HG03439 (cell line): ENCODE data around the gene CFAP57.
"Not testable (repeated sequence)": the region's sequence is repeated elsewhere in the genome, so short reads cannot be mapped to it uniquely, and the experiment has no call there.

Experiments used
- ATAC-seq: cut with Tn5 transposase; IDR thresholded peaks from one replicate; pipeline ENCODE4 v1.9.1; 2021; ENCODE audit warnings: mild to moderate bottlenecking, moderate library complexity; ENCODE audit not compliant: unreplicated experiment

Gene CFAP57

GRCh38 chr1:43171312-43171875, 736 bp upstream of the CFAP57 start:
- peak; percentile 19 for ATAC-seq

GRCh38 chr1:43172527-43172972, 420 bp downstream of the CFAP57 start:
- peak; percentile 32 for ATAC-seq

GRCh38 chr1:43174873-43175272, 2.7 kb downstream of the CFAP57 start:
- ATAC-seq, result no peak

- ATAC-seq, result no peak
These were observed 5.6 kb downstream of the CFAP57 start for GRCh38 chr1:43177691-43178090.

- ATAC-seq, result no peak
These were observed 12.3 kb downstream of the CFAP57 start for GRCh38 chr1:43184388-43184787.

GRCh38 chr1:43184995-43185394, 12.9 kb downstream of the CFAP57 start:
- no peak for ATAC-seq

GRCh38 chr1:43188106-43188505, 16.0 kb downstream of the CFAP57 start:
- ATAC-seq, result no peak

GRCh38 chr1:43194509-43194908, 22.4 kb downstream of the CFAP57 start:
- no peak for ATAC-seq

GRCh38 chr1:43197343-43198127, 25.4 kb downstream of the CFAP57 start:
- ATAC-seq, result no peak

- ATAC-seq, result no peak
These were observed 27.1 kb downstream of the CFAP57 start for GRCh38 chr1:43199093-43199726.

- no peak for ATAC-seq
These were observed 31.7 kb downstream of the CFAP57 start for GRCh38 chr1:43203859-43204258.

GRCh38 chr1:43204394-43204793, 32.3 kb downstream of the CFAP57 start:
- no peak for ATAC-seq

GRCh38 chr1:43205671-43206070, 33.5 kb downstream of the CFAP57 start:
- no peak for ATAC-seq

GRCh38 chr1:43206600-43207228, 34.6 kb downstream of the CFAP57 start:
- ATAC-seq, result no peak

GRCh38 chr1:43207229-43207853, 35.2 kb downstream of the CFAP57 start:
- ATAC-seq, result no peak

GRCh38 chr1:43208277-43208676, 36.1 kb downstream of the CFAP57 start:
- ATAC-seq, result not testable (repeated sequence)

GRCh38 chr1:43214501-43215444, 42.6 kb downstream of the CFAP57 start:
- no peak for ATAC-seq

- no peak for ATAC-seq
These were observed 45.6 kb downstream of the CFAP57 start for GRCh38 chr1:43217747-43218146.

GRCh38 chr1:43220905-43221778, 49.0 kb downstream of the CFAP57 start:
- peak; percentile 59 for ATAC-seq
